ENCODE results near the gene NOS1AP. TPM values are rescaled to one million over a fixed set of nuclear protein-coding genes. Genes with fewer than 3 reads are reported as not detected.
A peak's percentile ranks its signal among the peaks of the same experiment; 100 is the strongest.

NOS1AP gene
- total and polyA plus RNA-seq, 2 donors (not counting 3 experiments of a cell fraction or from before 2014, with no cell fraction given), result 1.3 to 5.4 TPM

- CTCF ChIA-PET, result interaction anchor here (0.7 to 2.1 kb wide), 6 partner anchors 10 to 321 kb away, joined by 3 to 7 read pairs (median 6); no protein-coding TSS in a partner anchor
- Histone ChIP-seq H3K79me2 (ENCODE audit: control insufficient read depth, insufficient read depth, low read length) (no peaks in the 10 kb centered on the region), H3K27ac (ENCODE audit: insufficient read depth, low read depth, low read length) (no peak overlapping the region), H4K20me1 (replicated peaks; ENCODE audit: control insufficient read depth, extremely low read depth, insufficient read depth, low read length) (no peaks in the 10 kb centered on the region), H3K4me1 (ENCODE audit: control insufficient read depth, extremely low read depth, insufficient read depth, low read length) (peaks cover 13% of the 10 kb centered on the region), H2AFZ (ENCODE audit: low read depth, low read length) (peak overlapping the region; percentile 43), H3K9me3 (replicated peaks; ENCODE audit: control insufficient read depth, insufficient read depth, low read length) (no peaks in the 10 kb centered on the region), H3K36me3 (ENCODE audit: control insufficient read depth in 2 of 2, extremely low read depth in 1 of 2, insufficient read depth in 2 of 2, low read length in 2 of 2) (no peaks in the 10 kb centered on the region), H3K4me2 (ENCODE audit: insufficient read depth, low read length) (peak overlapping the region; percentile 47), H3K9ac (replicated peaks; ENCODE audit: extremely low read depth, insufficient read depth, low read length) (peak overlapping the region; percentile 56), H3K27me3 (ENCODE audit: control insufficient read depth in 2 of 2, insufficient read depth in 2 of 2, low read length in 2 of 2) (no peaks in the 10 kb centered on the region), H3K4me3 (replicated peaks in 1 of 3; ENCODE audit: insufficient read depth in 1 of 3, low read depth in 1 of 3, low read length in 3 of 3) (peak overlapping the region; percentile 36 to 92 (median 61)), H3K9me1 (replicated peaks; ENCODE audit: control insufficient read depth, extremely low read depth, insufficient read depth, low read length) (no peaks in the 10 kb centered on the region)
- TF ChIP-seq MYC (IDR thresholded peaks at IDR 0.05; ENCODE audit: low read depth, low read length) (no peak), EZH2 (IDR thresholded peaks at IDR 0.05; ENCODE audit: borderline replicate concordance, low read depth, low read length, severe bottlenecking) (peak; percentile 47)
- POLR2A ChIA-PET, result no interaction called here
- DNase-seq (ENCODE audit: low read depth, low spot score) (no peak), FAIRE-seq (no peak)
- BruUV-seq (replicated peaks), result no TSS peak
- dilution Hi-C loops (cut with MboI; ENCODE audit: extremely low pct_ligation_motif_present, low sequenced_read_pairs) (no loop called here), intact Hi-C loops (cut with micrococcal nuclease) (loop anchor here (10.0 kb wide), 1 partner anchor 125 kb away; no protein-coding TSS in a partner anchor)
Measured at GRCh38 chr1:162070094-162070748, 730 bp downstream of the NOS1AP start.

GRCh38 chr1:162070825-162071224 lies 1.3 kb downstream of the NOS1AP start:
- ChIA-PET CTCF (interaction anchor here (0.5 kb wide), 1 partner anchor 157 kb away, joined by 3 read pairs; no protein-coding TSS in a partner anchor), POLR2A (no interaction called here)
- H3K9me1 ChIP-seq (replicated peaks; ENCODE audit: control insufficient read depth, extremely low read depth, insufficient read depth, low read length), result no peaks in the 10 kb centered on the region
- BruUV-seq (replicated peaks), result no TSS peak
- H3K4me3 ChIP-seq (replicated peaks in 1 of 3; ENCODE audit: insufficient read depth in 1 of 3, low read depth in 1 of 3, low read length in 3 of 3), result peak overlapping the region in 2 of 3 experiments; percentile 36 to 61
- no peak overlapping the region for H3K9ac ChIP-seq (replicated peaks; ENCODE audit: extremely low read depth, insufficient read depth, low read length)
- no peaks in the 10 kb centered on the region for H3K36me3 ChIP-seq (ENCODE audit: control insufficient read depth in 2 of 2, extremely low read depth in 1 of 2, insufficient read depth in 2 of 2, low read length in 2 of 2)
- no peak for TF ChIP-seq JUN (IDR thresholded peaks at IDR 0.05; ENCODE audit: borderline replicate concordance, insufficient read depth, insufficient read length, low read depth)
- TF ChIP-seq FOS (IDR thresholded peaks at IDR 0.05; ENCODE audit: borderline replicate concordance, insufficient read depth, low read length), result no peak
- no peak for TF ChIP-seq GATA2 (IDR thresholded peaks at IDR 0.05; ENCODE audit: insufficient read depth, insufficient read length, low read depth, low read length)
- TF ChIP-seq POLR2A (IDR thresholded peaks at IDR 0.05; ENCODE audit: low read depth, low read length), result no peak
- TF ChIP-seq MAX (IDR thresholded peaks at IDR 0.05; ENCODE audit: insufficient read depth, insufficient read length), result no peak
- no peak for TF ChIP-seq POLR2AphosphoS5 (IDR thresholded peaks at IDR 0.05; ENCODE audit: insufficient read depth, low read depth, low read length)
- no peak for TF ChIP-seq EZH2 (IDR thresholded peaks at IDR 0.05; ENCODE audit: borderline replicate concordance, low read depth, low read length, severe bottlenecking)
- no peak for TF ChIP-seq MYC (IDR thresholded peaks at IDR 0.05; ENCODE audit: low read depth, low read length)
- no peak for TF ChIP-seq CTCF (IDR thresholded peaks at IDR 0.05; ENCODE audit: extremely low read depth in 1 of 2, insufficient read depth in 1 of 2, low read depth in 1 of 2, low read length in 2 of 2)
- FAIRE-seq (no peak), DNase-seq (ENCODE audit: low read depth, low spot score) (peak; percentile 12)
- H3K9me3 ChIP-seq (replicated peaks; ENCODE audit: control insufficient read depth, insufficient read depth, low read length), result no peaks in the 10 kb centered on the region
- no peaks in the 10 kb centered on the region for H3K27me3 ChIP-seq (ENCODE audit: control insufficient read depth in 2 of 2, insufficient read depth in 2 of 2, low read length in 2 of 2)
- no peak overlapping the region for H2AFZ ChIP-seq (ENCODE audit: low read depth, low read length)
- dilution Hi-C loops (cut with MboI; ENCODE audit: extremely low pct_ligation_motif_present, low sequenced_read_pairs), result no loop called here
- no peaks in the 10 kb centered on the region for H4K20me1 ChIP-seq (replicated peaks; ENCODE audit: control insufficient read depth, extremely low read depth, insufficient read depth, low read length)
- no peaks in the 10 kb centered on the region for H3K79me2 ChIP-seq (ENCODE audit: control insufficient read depth, insufficient read depth, low read length)
- peak overlapping the region; percentile 47 for H3K4me2 ChIP-seq (ENCODE audit: insufficient read depth, low read length)
- intact Hi-C loops (cut with micrococcal nuclease), result loop anchor here (10.0 kb wide), 1 partner anchor 124 kb away; no protein-coding TSS in a partner anchor
- H3K27ac ChIP-seq (ENCODE audit: insufficient read depth, low read depth, low read length), result no peak overlapping the region
- H3K4me1 ChIP-seq (ENCODE audit: control insufficient read depth, extremely low read depth, insufficient read depth, low read length), result peaks cover 13% of the 10 kb centered on the region
